Measurements from ENCODE around the gene KRTAP4-4. TPM values are rescaled to one million over a fixed set of nuclear protein-coding genes. Genes with fewer than 3 reads are reported as not detected.

KRTAP4-4 gene
- total RNA-seq, 1 experiment from 2014 or later = not detected

DNA sequence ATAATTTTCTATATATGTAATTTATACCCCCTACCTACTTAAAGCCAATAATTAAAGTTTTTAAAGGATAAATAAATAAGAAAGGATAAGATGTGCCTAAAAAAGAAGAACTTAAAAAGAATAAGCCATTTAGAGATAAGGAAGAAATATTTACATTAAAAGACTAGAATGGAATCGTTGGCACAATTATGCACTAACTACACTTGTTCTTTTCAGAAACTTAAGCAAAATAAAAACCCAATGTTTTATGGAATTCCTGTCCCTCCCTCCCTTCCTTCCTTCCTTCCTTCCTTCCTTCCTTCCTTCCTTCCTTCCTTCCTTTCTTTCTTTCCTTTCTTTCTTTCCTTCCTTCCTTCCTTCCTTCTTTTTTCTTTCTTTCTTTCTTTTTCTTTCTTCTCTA, 15.7 kb downstream of the KRTAP4-4 start:
- DNase-seq = no peak
- Histone ChIP-seq H3K9ac (ENCODE audit: extremely low read depth, insufficient read length, low read length) (no peak overlapping the region), H2BK15ac (ENCODE audit: low read depth, low read length) (no peak overlapping the region), H2BK12ac (ENCODE audit: insufficient read length, low read depth, low read length) (no peak overlapping the region), H4K20me1 (ENCODE audit: control insufficient read depth, insufficient read depth, insufficient read length) (no peaks in the 10 kb centered on the region), H2AK5ac (ENCODE audit: insufficient read length, low read length) (no peak overlapping the region), H4K91ac (ENCODE audit: insufficient read length, low read depth, low read length) (no peak overlapping the region), H3K9me3 (ENCODE audit: control insufficient read depth, low read depth, low read length) (peaks cover 7% of the 10 kb centered on the region), H3K23ac (ENCODE audit: insufficient read length, low read depth, low read length) (no peak overlapping the region), H4K5ac (ENCODE audit: insufficient read length, low read depth, low read length) (no peak overlapping the region), H3T11ph (ENCODE audit: low read length) (no peak overlapping the region), H2BK5ac (ENCODE audit: insufficient read length, low read length) (no peak overlapping the region), H3K4me1 (ENCODE audit: insufficient read depth, low read length) (no peaks in the 10 kb centered on the region), H2BK20ac (ENCODE audit: low read depth, low read length, poor library complexity, severe bottlenecking) (no peak overlapping the region), H2AFZ (ENCODE audit: low read length) (no peak overlapping the region), H3K4me2 (ENCODE audit: insufficient read depth, insufficient read length, low read length) (no peak overlapping the region), H2BK120ac (ENCODE audit: low read depth, low read length, poor library complexity, severe bottlenecking) (no peak overlapping the region), H3K4ac (ENCODE audit: low read depth, low read length) (no peak overlapping the region), H3K14ac (ENCODE audit: insufficient read depth, low read length) (no peak overlapping the region), H3K79me1 (ENCODE audit: insufficient read depth, low read depth, low read length, poor library complexity, severe bottlenecking) (no peaks in the 10 kb centered on the region), H3K18ac (ENCODE audit: insufficient read length, low read depth, low read length) (no peak overlapping the region), H3K56ac (ENCODE audit: insufficient read length, low read depth, low read length) (no peak overlapping the region), H3K27ac (ENCODE audit: insufficient read length, low read depth, low read length) (no peak overlapping the region), H4K8ac (replicated peaks; ENCODE audit: insufficient read length, low read depth, low read length) (no peak overlapping the region), H3K27me3 (ENCODE audit: insufficient read depth, low read length) (no peaks in the 10 kb centered on the region), H3K79me2 (ENCODE audit: insufficient read depth, low read length) (no peaks in the 10 kb centered on the region), H3K23me2 (ENCODE audit: insufficient read length, low read depth, low read length, poor library complexity, severe bottlenecking) (no peaks in the 10 kb centered on the region)
- H3K27ac Mint-ChIP-seq = no peak overlapping the region
- H3K36me3 Mint-ChIP-seq (ENCODE audit: insufficient read depth in 1 of 3, low read depth in 3 of 3) = peaks cover 11 to 34% (median 20%) of the 10 kb centered on the region in 3 experiments
- TF ChIP-seq, protein P1, sequence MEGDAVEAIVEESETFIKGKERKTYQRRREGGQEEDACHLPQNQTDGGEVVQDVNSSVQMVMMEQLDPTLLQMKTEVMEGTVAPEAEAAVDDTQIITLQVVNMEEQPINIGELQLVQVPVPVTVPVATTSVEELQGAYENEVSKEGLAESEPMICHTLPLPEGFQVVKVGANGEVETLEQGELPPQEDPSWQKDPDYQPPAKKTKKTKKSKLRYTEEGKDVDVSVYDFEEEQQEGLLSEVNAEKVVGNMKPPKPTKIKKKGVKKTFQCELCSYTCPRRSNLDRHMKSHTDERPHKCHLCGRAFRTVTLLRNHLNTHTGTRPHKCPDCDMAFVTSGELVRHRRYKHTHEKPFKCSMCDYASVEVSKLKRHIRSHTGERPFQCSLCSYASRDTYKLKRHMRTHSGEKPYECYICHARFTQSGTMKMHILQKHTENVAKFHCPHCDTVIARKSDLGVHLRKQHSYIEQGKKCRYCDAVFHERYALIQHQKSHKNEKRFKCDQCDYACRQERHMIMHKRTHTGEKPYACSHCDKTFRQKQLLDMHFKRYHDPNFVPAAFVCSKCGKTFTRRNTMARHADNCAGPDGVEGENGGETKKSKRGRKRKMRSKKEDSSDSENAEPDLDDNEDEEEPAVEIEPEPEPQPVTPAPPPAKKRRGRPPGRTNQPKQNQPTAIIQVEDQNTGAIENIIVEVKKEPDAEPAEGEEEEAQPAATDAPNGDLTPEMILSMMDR (conservative IDR thresholded peaks at IDR 0.05) = no peak
- peaks cover 2 to 13% of the 10 kb centered on the region in 2 experiments for H3K4me1 Mint-ChIP-seq
- H3K4me3 Mint-ChIP-seq = no peak overlapping the region
- peaks cover 22 to 28% of the 10 kb centered on the region in 2 experiments for H3K9me3 Mint-ChIP-seq
- WGBS (ENCODE audit: extremely low coverage, insufficient read length, low lambda C conversion rate) = no CpG with 5 or more reads among the region's 1 CpG
- H3K27me3 Mint-ChIP-seq (ENCODE audit: low read depth) = no peaks in the 10 kb centered on the region

Measured in H9 (cell line).